ENCODE data around the gene IP6K1. TPM values are rescaled to one million over a fixed set of nuclear protein-coding genes. Genes with fewer than 3 reads are reported as not detected.

The IP6K1 gene
- total and polyA plus RNA-seq, 10 of the 15 experiments (the other 5 are each of a cell fraction or from before 2014, with no cell fraction given) = 1.3 to 30.6 (median 18.2) TPM

DNA sequence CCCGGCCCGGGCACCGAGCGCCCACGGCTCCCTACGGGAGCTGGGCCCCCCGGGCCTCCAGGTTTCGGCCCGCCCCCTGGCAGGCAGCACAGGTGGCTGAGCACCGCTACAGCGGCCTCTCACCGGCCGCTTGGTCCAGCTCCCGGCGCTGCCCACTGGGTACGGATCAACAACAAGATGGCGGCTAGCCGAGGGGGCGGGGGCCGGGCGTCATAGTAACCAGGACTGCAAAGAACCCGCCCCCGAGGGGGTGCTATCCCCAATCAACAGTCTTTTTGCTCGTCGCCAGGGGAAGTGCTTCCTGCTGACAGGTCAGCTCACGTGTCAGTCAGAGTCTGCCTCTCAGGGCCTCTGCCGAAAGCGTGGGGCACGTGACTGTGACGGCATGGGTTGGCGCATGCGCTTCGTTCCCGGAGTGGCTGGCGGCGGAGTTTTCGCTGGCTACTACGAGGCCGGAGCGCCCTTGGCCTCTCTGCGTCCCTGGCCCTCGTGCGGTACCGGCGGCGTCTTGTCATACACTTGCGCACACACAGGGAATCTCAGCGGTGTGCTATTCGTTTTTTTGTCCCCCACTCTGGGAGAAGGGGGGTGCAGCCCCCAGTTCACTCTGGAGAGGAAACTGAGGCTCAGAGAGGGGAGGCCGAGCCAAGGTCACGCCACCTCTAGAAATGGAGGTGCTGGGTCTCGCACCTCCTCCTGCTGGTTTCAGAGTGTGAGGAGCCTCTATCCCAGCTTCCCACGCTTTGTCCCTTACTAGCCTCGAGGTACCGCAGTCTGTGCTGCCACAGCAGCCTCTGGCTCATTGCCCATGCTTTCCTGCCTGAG, at the start of gene IP6K1 (continued):
- TF ChIP-seq ZNF217 (IDR thresholded peaks at IDR 0.05) (no peak), TAF1 (IDR thresholded peaks at IDR 0.05; ENCODE audit: borderline replicate concordance, low read depth, low read length) (0 out of 2 replicates have a peak, but pooled peaks have one; percentile 32), SMAD5 (IDR thresholded peaks at IDR 0.05; ENCODE audit: low read depth) (peak; percentile 73; the same call in 1 of the 2 replicates), TCF7 (IDR thresholded peaks at IDR 0.05; ENCODE audit: borderline replicate concordance) (no peak), ETV6 (conservative IDR thresholded peaks at IDR 0.05 in 1 of 2, IDR thresholded peaks at IDR 0.05 in 1 of 2; ENCODE audit: borderline replicate concordance in 1 of 2, low read depth in 1 of 2) (no peak), IKZF1 (conservative IDR thresholded peaks at IDR 0.05) (0 out of 2 replicates have a peak, but pooled peaks have one; percentile 18), SUPT20H (IDR thresholded peaks at IDR 0.05; ENCODE audit: borderline replicate concordance, control insufficient read depth, low read depth, low read length) (no peak), MTA2 (IDR thresholded peaks at IDR 0.05; ENCODE audit: low read depth) (no peak), PAX5 (IDR thresholded peaks at IDR 0.05; ENCODE audit: borderline replicate concordance, low read depth, low read length) (peak; percentile 92), FOS (IDR thresholded peaks at IDR 0.05; ENCODE audit: borderline replicate concordance, extremely low read depth, insufficient read length) (peak; percentile 77)
- TF ChIP-seq, protein P1, sequence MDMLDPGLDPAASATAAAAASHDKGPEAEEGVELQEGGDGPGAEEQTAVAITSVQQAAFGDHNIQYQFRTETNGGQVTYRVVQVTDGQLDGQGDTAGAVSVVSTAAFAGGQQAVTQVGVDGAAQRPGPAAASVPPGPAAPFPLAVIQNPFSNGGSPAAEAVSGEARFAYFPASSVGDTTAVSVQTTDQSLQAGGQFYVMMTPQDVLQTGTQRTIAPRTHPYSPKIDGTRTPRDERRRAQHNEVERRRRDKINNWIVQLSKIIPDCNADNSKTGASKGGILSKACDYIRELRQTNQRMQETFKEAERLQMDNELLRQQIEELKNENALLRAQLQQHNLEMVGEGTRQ (IDR thresholded peaks at IDR 0.05; ENCODE audit: borderline replicate concordance, low read depth, low read length) = peak; percentile 97
- TF ChIP-seq, protein P2, sequence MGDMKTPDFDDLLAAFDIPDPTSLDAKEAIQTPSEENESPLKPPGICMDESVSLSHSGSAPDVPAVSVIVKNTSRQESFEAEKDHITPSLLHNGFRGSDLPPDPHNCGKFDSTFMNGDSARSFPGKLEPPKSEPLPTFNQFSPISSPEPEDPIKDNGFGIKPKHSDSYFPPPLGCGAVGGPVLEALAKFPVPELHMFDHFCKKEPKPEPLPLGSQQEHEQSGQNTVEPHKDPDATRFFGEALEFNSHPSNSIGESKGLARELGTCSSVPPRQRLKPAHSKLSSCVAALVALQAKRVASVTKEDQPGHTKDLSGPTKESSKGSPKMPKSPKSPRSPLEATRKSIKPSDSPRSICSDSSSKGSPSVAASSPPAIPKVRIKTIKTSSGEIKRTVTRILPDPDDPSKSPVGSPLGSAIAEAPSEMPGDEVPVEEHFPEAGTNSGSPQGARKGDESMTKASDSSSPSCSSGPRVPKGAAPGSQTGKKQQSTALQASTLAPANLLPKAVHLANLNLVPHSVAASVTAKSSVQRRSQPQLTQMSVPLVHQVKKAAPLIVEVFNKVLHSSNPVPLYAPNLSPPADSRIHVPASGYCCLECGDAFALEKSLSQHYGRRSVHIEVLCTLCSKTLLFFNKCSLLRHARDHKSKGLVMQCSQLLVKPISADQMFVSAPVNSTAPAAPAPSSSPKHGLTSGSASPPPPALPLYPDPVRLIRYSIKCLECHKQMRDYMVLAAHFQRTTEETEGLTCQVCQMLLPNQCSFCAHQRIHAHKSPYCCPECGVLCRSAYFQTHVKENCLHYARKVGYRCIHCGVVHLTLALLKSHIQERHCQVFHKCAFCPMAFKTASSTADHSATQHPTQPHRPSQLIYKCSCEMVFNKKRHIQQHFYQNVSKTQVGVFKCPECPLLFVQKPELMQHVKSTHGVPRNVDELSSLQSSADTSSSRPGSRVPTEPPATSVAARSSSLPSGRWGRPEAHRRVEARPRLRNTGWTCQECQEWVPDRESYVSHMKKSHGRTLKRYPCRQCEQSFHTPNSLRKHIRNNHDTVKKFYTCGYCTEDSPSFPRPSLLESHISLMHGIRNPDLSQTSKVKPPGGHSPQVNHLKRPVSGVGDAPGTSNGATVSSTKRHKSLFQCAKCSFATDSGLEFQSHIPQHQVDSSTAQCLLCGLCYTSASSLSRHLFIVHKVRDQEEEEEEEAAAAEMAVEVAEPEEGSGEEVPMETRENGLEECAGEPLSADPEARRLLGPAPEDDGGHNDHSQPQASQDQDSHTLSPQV (IDR thresholded peaks at IDR 0.05) = no peak
- TF ChIP-seq, protein P3, sequence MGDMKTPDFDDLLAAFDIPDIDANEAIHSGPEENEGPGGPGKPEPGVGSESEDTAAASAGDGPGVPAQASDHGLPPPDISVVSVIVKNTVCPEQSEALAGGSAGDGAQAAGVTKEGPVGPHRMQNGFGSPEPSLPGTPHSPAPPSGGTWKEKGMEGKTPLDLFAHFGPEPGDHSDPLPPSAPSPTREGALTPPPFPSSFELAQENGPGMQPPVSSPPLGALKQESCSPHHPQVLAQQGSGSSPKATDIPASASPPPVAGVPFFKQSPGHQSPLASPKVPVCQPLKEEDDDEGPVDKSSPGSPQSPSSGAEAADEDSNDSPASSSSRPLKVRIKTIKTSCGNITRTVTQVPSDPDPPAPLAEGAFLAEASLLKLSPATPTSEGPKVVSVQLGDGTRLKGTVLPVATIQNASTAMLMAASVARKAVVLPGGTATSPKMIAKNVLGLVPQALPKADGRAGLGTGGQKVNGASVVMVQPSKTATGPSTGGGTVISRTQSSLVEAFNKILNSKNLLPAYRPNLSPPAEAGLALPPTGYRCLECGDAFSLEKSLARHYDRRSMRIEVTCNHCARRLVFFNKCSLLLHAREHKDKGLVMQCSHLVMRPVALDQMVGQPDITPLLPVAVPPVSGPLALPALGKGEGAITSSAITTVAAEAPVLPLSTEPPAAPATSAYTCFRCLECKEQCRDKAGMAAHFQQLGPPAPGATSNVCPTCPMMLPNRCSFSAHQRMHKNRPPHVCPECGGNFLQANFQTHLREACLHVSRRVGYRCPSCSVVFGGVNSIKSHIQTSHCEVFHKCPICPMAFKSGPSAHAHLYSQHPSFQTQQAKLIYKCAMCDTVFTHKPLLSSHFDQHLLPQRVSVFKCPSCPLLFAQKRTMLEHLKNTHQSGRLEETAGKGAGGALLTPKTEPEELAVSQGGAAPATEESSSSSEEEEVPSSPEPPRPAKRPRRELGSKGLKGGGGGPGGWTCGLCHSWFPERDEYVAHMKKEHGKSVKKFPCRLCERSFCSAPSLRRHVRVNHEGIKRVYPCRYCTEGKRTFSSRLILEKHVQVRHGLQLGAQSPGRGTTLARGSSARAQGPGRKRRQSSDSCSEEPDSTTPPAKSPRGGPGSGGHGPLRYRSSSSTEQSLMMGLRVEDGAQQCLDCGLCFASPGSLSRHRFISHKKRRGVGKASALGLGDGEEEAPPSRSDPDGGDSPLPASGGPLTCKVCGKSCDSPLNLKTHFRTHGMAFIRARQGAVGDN (IDR thresholded peaks at IDR 0.05) = peak; percentile 98
- TF ChIP-seq, protein P4, sequence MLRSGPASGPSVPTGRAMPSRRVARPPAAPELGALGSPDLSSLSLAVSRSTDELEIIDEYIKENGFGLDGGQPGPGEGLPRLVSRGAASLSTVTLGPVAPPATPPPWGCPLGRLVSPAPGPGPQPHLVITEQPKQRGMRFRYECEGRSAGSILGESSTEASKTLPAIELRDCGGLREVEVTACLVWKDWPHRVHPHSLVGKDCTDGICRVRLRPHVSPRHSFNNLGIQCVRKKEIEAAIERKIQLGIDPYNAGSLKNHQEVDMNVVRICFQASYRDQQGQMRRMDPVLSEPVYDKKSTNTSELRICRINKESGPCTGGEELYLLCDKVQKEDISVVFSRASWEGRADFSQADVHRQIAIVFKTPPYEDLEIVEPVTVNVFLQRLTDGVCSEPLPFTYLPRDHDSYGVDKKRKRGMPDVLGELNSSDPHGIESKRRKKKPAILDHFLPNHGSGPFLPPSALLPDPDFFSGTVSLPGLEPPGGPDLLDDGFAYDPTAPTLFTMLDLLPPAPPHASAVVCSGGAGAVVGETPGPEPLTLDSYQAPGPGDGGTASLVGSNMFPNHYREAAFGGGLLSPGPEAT (IDR thresholded peaks at IDR 0.05; ENCODE audit: low read depth) = no peak
- TF ChIP-seq, protein P5, sequence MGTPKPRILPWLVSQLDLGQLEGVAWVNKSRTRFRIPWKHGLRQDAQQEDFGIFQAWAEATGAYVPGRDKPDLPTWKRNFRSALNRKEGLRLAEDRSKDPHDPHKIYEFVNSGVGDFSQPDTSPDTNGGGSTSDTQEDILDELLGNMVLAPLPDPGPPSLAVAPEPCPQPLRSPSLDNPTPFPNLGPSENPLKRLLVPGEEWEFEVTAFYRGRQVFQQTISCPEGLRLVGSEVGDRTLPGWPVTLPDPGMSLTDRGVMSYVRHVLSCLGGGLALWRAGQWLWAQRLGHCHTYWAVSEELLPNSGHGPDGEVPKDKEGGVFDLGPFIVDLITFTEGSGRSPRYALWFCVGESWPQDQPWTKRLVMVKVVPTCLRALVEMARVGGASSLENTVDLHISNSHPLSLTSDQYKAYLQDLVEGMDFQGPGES (IDR thresholded peaks at IDR 0.05) = peak; percentile 84
